Measurements from ENCODE around the gene NUCKS1. TPM values are rescaled to one million over a fixed set of nuclear protein-coding genes. Genes with fewer than 3 reads are reported as not detected.

The NUCKS1 gene
- total and polyA plus RNA-seq, 2 of the 13 experiments (the other 11 are each of a cell fraction or from before 2014, with no cell fraction given): 35.5 to 117 TPM

DNA sequence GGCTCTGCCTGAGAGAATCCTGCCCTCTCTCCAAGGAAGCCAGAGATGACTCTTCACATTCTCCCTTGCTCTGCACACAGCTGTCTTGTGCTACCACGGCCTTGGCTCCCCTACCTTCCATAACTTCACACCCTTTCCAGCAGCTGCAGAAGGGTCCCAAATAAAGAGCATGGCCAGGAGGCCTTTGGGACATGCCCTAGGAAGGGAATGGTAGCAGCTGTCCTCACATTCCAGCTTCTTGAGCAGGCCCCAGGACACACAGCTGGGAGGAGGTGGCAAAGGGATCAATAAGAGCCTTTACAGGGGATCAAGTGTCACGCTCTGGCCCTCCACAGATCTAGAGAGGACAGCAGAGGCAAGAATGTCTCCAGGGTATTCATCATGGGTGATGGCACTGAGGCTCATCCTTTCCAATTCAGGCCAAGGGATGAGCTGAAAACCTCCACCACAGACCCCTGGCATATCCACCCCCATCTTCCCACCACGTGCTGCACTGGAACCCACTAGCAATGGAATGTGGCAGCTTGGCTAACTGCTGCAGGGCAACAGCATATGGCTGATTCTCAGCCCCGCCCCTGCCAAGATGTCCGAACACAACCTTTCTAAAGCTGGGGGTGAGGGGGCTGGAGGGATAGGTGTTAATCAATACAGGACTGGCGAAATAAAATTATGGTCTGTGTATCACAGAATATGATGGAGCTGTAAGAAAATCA is 43.1 kb upstream of the NUCKS1 start:
- TF ChIP-seq ZNF546 (CRISPR knock-in tag; conservative IDR thresholded peaks at IDR 0.05) (no peak), ZNF674 (CRISPR knock-in tag; IDR thresholded peaks at IDR 0.05; ENCODE audit: low read depth) (no peak), FOXO1 (CRISPR knock-in tag; IDR thresholded peaks at IDR 0.05) (no peak), GLI4 (CRISPR knock-in tag; IDR thresholded peaks at IDR 0.05; ENCODE audit: borderline replicate concordance) (no peak), ZNF776 (CRISPR knock-in tag; IDR thresholded peaks at IDR 0.05) (no peak), ZNF30 (CRISPR knock-in tag; IDR thresholded peaks at IDR 0.05) (no peak)
- TF ChIP-seq, protein P1, sequence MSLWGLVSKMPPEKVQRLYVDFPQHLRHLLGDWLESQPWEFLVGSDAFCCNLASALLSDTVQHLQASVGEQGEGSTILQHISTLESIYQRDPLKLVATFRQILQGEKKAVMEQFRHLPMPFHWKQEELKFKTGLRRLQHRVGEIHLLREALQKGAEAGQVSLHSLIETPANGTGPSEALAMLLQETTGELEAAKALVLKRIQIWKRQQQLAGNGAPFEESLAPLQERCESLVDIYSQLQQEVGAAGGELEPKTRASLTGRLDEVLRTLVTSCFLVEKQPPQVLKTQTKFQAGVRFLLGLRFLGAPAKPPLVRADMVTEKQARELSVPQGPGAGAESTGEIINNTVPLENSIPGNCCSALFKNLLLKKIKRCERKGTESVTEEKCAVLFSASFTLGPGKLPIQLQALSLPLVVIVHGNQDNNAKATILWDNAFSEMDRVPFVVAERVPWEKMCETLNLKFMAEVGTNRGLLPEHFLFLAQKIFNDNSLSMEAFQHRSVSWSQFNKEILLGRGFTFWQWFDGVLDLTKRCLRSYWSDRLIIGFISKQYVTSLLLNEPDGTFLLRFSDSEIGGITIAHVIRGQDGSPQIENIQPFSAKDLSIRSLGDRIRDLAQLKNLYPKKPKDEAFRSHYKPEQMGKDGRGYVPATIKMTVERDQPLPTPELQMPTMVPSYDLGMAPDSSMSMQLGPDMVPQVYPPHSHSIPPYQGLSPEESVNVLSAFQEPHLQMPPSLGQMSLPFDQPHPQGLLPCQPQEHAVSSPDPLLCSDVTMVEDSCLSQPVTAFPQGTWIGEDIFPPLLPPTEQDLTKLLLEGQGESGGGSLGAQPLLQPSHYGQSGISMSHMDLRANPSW (CRISPR knock-in tag; IDR thresholded peaks at IDR 0.05; ENCODE audit: borderline replicate concordance): no peak
- Histone ChIP-seq H3K4me1 (ENCODE audit: insufficient read depth, low read length) (no peaks in the 10 kb centered on the region), H3K36me3 (replicated peaks in 1 of 2; ENCODE audit: control insufficient read depth in 1 of 2, insufficient read depth in 2 of 2, low read length in 2 of 2) (no peaks in the 10 kb centered on the region), H3K4me3 (replicated peaks in 1 of 3; ENCODE audit: insufficient read depth in 1 of 3, low read depth in 2 of 3, low read length in 3 of 3) (no peak overlapping the region), H4K20me1 (ENCODE audit: insufficient read depth, low read length) (no peaks in the 10 kb centered on the region), H3K4me2 (ENCODE audit: low read depth, low read length) (no peak overlapping the region), H3K27ac (ENCODE audit: extremely low read length, insufficient read depth, low read length) (no peak overlapping the region), H3K27me3 (ENCODE audit: control insufficient read depth in 1 of 2, insufficient read depth in 2 of 2, low read length in 2 of 2) (no peaks in the 10 kb centered on the region; a peak in 1 of 5 replicates), H3K9me3 (ENCODE audit: low read length) (no peaks in the 10 kb centered on the region), H2AFZ (ENCODE audit: low read length) (no peak overlapping the region), H3K9ac (ENCODE audit: insufficient read depth, low read depth, low read length) (no peak overlapping the region), H3K79me2 (ENCODE audit: insufficient read depth, low read length) (no peaks in the 10 kb centered on the region)
- 49% methylated on average over 6 of the region's 6 CpGs for WGBS (ENCODE audit: low lambda C conversion rate)
- no peak for ATAC-seq
- FAIRE-seq: no peak
- CTCF ChIA-PET (ENCODE audit: low intra/inter-chr PET ratio, low total read pairs): interaction anchor here (3.8 to 4.3 kb wide), 2 partner anchors 114 to 185 kb away, joined by 19 to 37 read pairs; no protein-coding TSS in a partner anchor
- in situ Hi-C loops (cut with HindIII; ENCODE audit: extremely low pct_ligation_motif_present, low pct_unique_long_range_greater_than_20kb) (loop anchor here (5.0 to 10.0 kb wide), 2 partner anchors 119 to 312 kb away; no protein-coding TSS in a partner anchor), intact Hi-C loops (cut with micrococcal nuclease; ENCODE audit: unreplicated experiment) (no loop called here)
- DNase-seq (ENCODE audit: low spot score): no peak
- POLR2A ChIA-PET: no interaction called here
- no TSS peak for BruUV-seq (replicated peaks)

Measured in HepG2 (cell line).